Esophagus squamous epithelium (tissue), 4 donors: Measurements from ENCODE around the gene CACNA1D.

ENCODE experiments used
- POLR2A ChIP-seq, 4 donors: fragments of 450-650 bp; IDR thresholded peaks; one replicate each; pipeline ENCODE4 v1.6.1; 2017; ENCODE audit warnings: antibody characterized with exemption in 4 of 4, mild to moderate bottlenecking in 4 of 4, moderate library complexity in 3 of 4
- TF ChIP-seq, protein P1 (sequence below), 6 experiments: fragments of 450-650 bp in 4 of 6; fragments of 200-600 bp in 2 of 6; sonication (generic) in 2 of 6; IDR thresholded peaks; one replicate each; pipeline ENCODE4 v1.5.1; 2016 to 2019; ENCODE audit warnings: antibody characterized with exemption in 6 of 6, mild to moderate bottlenecking in 4 of 6, moderate library complexity in 4 of 6

DNA sequence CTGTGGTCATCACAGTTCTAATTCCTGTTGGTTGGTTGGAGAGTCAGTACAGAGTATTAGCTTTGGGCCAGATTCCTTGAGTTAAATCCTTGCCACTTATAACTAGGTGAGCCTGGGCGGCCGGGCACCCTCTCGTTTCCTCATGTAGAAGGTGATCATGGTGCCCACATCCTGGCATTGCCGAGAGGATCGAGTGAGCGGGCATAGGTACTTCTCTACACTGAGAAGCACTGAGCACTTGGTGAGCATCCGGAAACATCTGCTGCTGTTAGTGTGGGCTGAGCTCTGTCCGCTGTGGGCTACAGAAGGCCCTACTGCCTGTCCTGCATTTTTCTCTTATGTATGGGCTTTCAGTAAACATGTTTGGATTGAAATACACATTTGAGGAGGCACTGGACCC is 96.2 kb downstream of the CACNA1D start:
- TF ChIP-seq, protein P1, sequence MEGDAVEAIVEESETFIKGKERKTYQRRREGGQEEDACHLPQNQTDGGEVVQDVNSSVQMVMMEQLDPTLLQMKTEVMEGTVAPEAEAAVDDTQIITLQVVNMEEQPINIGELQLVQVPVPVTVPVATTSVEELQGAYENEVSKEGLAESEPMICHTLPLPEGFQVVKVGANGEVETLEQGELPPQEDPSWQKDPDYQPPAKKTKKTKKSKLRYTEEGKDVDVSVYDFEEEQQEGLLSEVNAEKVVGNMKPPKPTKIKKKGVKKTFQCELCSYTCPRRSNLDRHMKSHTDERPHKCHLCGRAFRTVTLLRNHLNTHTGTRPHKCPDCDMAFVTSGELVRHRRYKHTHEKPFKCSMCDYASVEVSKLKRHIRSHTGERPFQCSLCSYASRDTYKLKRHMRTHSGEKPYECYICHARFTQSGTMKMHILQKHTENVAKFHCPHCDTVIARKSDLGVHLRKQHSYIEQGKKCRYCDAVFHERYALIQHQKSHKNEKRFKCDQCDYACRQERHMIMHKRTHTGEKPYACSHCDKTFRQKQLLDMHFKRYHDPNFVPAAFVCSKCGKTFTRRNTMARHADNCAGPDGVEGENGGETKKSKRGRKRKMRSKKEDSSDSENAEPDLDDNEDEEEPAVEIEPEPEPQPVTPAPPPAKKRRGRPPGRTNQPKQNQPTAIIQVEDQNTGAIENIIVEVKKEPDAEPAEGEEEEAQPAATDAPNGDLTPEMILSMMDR (IDR thresholded peaks at IDR 0.05): no peak
- TF ChIP-seq POLR2A (IDR thresholded peaks at IDR 0.05): no peak
